HepG2 (cell line): ENCODE measurements around the gene KATNB1. TPM values are rescaled to one million over a fixed set of nuclear protein-coding genes. Genes with fewer than 3 reads are reported as not detected.

Experiments used
- AGO1 ChIP-seq: fragments of 200-400 bp; formaldehyde crosslinking; IDR thresholded peaks from 2 replicates; pipeline ENCODE4 v1.6.1; 2017; ENCODE audit warnings: mild to moderate bottlenecking, low read depth, low read length, moderate library complexity; ENCODE audit not compliant: poor library complexity, severe bottlenecking
- BHLHE40 ChIP-seq: IDR thresholded peaks from 2 replicates; pipeline ENCODE4 v1.6.1; 2011; ENCODE audit warnings: low read length, improper control_type of control experiment
- GABPB1 ChIP-seq: IDR thresholded peaks from 2 replicates; pipeline ENCODE4 v1.6.1; 2016; ENCODE audit warnings: mild to moderate bottlenecking, missing genetic modification reagents, moderate library complexity, missing compliant biosample characterization
- GATA4 ChIP-seq: sonication (generic); IDR thresholded peaks from 2 replicates; pipeline ENCODE4 v1.6.1; 2016; ENCODE audit warnings: antibody characterized with exemption, low read depth, borderline replicate concordance
- IRF2 ChIP-seq: IDR thresholded peaks from 2 replicates; pipeline ENCODE4 v1.6.1; 2018; ENCODE audit warnings: missing genetic modification reagents, missing compliant biosample characterization
- IRF9 ChIP-seq: sonication (generic); formaldehyde crosslinking; IDR thresholded peaks from 2 replicates; pipeline ENCODE4 v1.8.0; 2022; ENCODE audit warnings: missing genetic modification reagents, mild to moderate bottlenecking, borderline replicate concordance
- KDM3A ChIP-seq: IDR thresholded peaks from 2 replicates; pipeline ENCODE4 v1.6.1; 2018; ENCODE audit warnings: low read depth, missing compliant biosample characterization
- MEF2D ChIP-seq: sonication (generic); formaldehyde crosslinking; IDR thresholded peaks from 2 replicates; pipeline ENCODE4 v1.5.1; 2020; ENCODE audit warnings: mild to moderate bottlenecking, missing genetic modification reagents
- PATZ1 ChIP-seq: sonication (generic); formaldehyde crosslinking; IDR thresholded peaks from 2 replicates; pipeline ENCODE4 v1.4.0; 2020; ENCODE audit warnings: missing genetic modification reagents
- RAD21 ChIP-seq: fragments of 450-650 bp; formaldehyde crosslinking; IDR thresholded peaks from 2 replicates; pipeline ENCODE4 v1.5.0; 2020; ENCODE audit warnings: mild to moderate bottlenecking
- REPIN1 ChIP-seq: sonication (generic); formaldehyde crosslinking; IDR thresholded peaks from 2 replicates; pipeline ENCODE4 v1.8.0; 2022; ENCODE audit warnings: missing genetic modification reagents, low read depth, mild to moderate bottlenecking, borderline replicate concordance
- RFXAP ChIP-seq: sonication (generic); formaldehyde crosslinking; IDR thresholded peaks from 2 replicates; pipeline ENCODE4 v1.4.0; 2020; ENCODE audit warnings: missing genetic modification reagents, borderline replicate concordance
- RXRA ChIP-seq: sonication (generic); formaldehyde crosslinking; IDR thresholded peaks from 2 replicates; pipeline ENCODE4 v1.5.1; 2020; ENCODE audit warnings: missing genetic modification reagents
- RXRB ChIP-seq: IDR thresholded peaks from 2 replicates; pipeline ENCODE4 v1.6.1; 2016; ENCODE audit warnings: borderline replicate concordance, missing genetic modification reagents, missing compliant biosample characterization
- SALL1 ChIP-seq: sonication (generic); formaldehyde crosslinking; IDR thresholded peaks from 2 replicates; pipeline ENCODE4 v1.8.0; 2022; ENCODE audit warnings: mild to moderate bottlenecking, missing genetic modification reagents
- SMC3 ChIP-seq: IDR thresholded peaks from 2 replicates; pipeline ENCODE4 v1.6.1; 2011; ENCODE audit warnings: low read length, improper control_type of control experiment
- STAG1 ChIP-seq: sonication (generic); formaldehyde crosslinking; IDR thresholded peaks from 2 replicates; pipeline ENCODE4 v1.4.0; 2020; ENCODE audit warnings: missing genetic modification reagents
- UBTF ChIP-seq: sonication (generic); formaldehyde crosslinking; IDR thresholded peaks from 2 replicates; pipeline ENCODE4 v1.4.0; 2020; ENCODE audit warnings: mild to moderate bottlenecking, missing genetic modification reagents
- ZFAT ChIP-seq: sonication (generic); formaldehyde crosslinking; conservative IDR thresholded peaks from 2 replicates; pipeline ENCODE4 v1.8.1; 2023; ENCODE audit warnings: missing genetic modification reagents, inconsistent platforms
- ZFY ChIP-seq: sonication (generic); formaldehyde crosslinking; IDR thresholded peaks from 2 replicates; pipeline ENCODE4 v1.4.0; 2020; ENCODE audit warnings: missing genetic modification reagents
- ZNF230 ChIP-seq: sonication (generic); formaldehyde crosslinking; IDR thresholded peaks from 2 replicates; pipeline ENCODE4 v1.4.0; 2020; ENCODE audit warnings: mild to moderate bottlenecking, missing genetic modification reagents
- ZNF503 ChIP-seq: sonication (generic); formaldehyde crosslinking; IDR thresholded peaks from 2 replicates; pipeline ENCODE4 v1.4.0; 2020; ENCODE audit warnings: missing genetic modification reagents
- ZNF747 ChIP-seq: sonication (generic); formaldehyde crosslinking; IDR thresholded peaks from 2 replicates; pipeline ENCODE4 v1.8.1; 2023; ENCODE audit warnings: missing genetic modification reagents, mild to moderate bottlenecking, borderline replicate concordance
- ZSCAN31 ChIP-seq: sonication (generic); formaldehyde crosslinking; IDR thresholded peaks from 2 replicates; pipeline ENCODE4 v1.5.0; 2020; ENCODE audit warnings: low read depth, mild to moderate bottlenecking, missing genetic modification reagents
- polyA plus RNA-seq, 8 experiments: library from polyadenylated mRNA; depleted of rRNA in 3 of 8; stranded (reverse) in 7 of 8; unstranded in 1 of 8; fragments of >200 nt; fragmentation: Illumina TruSeq in 4 of 8; extraction: Trizol in 4 of 8; gene quantifications; 2 replicates each; pipeline versions ENCODE4 v1.2.1 to v1.2.3, GENCODE V29; 2011 to 2016; ENCODE audit warnings: low read depth in 4 of 8, missing spikeins in 1 of 8, mixed read lengths in 1 of 8; ENCODE audit not compliant: insufficient read depth in 1 of 8
- total RNA-seq, 5 experiments: library from RNA; depleted of rRNA; stranded (reverse); fragments of >200 nt; fragmentation: Illumina TruSeq; extraction: Trizol; gene quantifications; 2 replicates each; pipeline ENCODE4 v1.2.3, GENCODE V29; 2016; ENCODE audit warnings: low read depth in 1 of 5

KATNB1 gene
- total and polyA plus RNA-seq, 2 of the 13 experiments (the other 11 are each of a cell fraction or from before 2014, with no cell fraction given) = 31.5 to 43.5 TPM

GRCh38 chr16:57720142-57720575 is 15.4 kb upstream of the KATNB1 start (continued):
- TF ChIP-seq REPIN1 (CRISPR knock-in tag) (0 out of 2 replicates have a peak, but pooled peaks have one; percentile 34), RXRA (CRISPR knock-in tag) (0 out of 2 replicates have a peak, but pooled peaks have one; percentile 20), IRF2 (CRISPR knock-in tag) (0 out of 2 replicates have a peak, but pooled peaks have one; percentile 25), ZNF503 (CRISPR knock-in tag) (no peak), BHLHE40 (peak; percentile 44; the same call in 1 of the 2 replicates), IRF9 (0 out of 2 replicates have a peak, but pooled peaks have one; percentile 23), AGO1 (no peak), GATA4 (no peak), UBTF (CRISPR knock-in tag) (peak; percentile 39; the same call in 1 of the 2 replicates), ZNF747 (peak; percentile 53; the same call in 1 of the 2 replicates), ZSCAN31 (0 out of 2 replicates have a peak, but pooled peaks have one; percentile 45), ZFAT (CRISPR knock-in tag) (no peak), ZFY (CRISPR knock-in tag) (peak; percentile 32; the same call in 1 of the 2 replicates), RFXAP (peak; percentile 72; the same call in 1 of the 2 replicates), GABPB1 (CRISPR knock-in tag) (0 out of 2 replicates have a peak, but pooled peaks have one; percentile 25), MEF2D (CRISPR knock-in tag) (0 out of 2 replicates have a peak, but pooled peaks have one; percentile 61), SALL1 (CRISPR knock-in tag) (peak; percentile 79), ZNF230 (peak; percentile 84), SMC3 (peak; percentile 97), RAD21 (CRISPR knock-in tag) (peak; percentile 98), PATZ1 (CRISPR knock-in tag) (peak; percentile 69), STAG1 (CRISPR knock-in tag) (peak; percentile 99), RXRB (CRISPR knock-in tag) (peak; percentile 40; the same call in 1 of the 2 replicates), KDM3A (CRISPR knock-in tag) (peak; percentile 52; the same call in 1 of the 2 replicates)
